ENCODE results near the gene FNDC4. TPM values are rescaled to one million over a fixed set of nuclear protein-coding genes. Genes with fewer than 3 reads are reported as not detected.

Gene FNDC4
- total and polyA plus RNA-seq, 9 donors = 27.3 to 117 (median 53.1) TPM

GRCh38 chr2:27451095-27451494 lies 43.9 kb downstream of the FNDC4 start:
- 49 to 94% (median 81%) methylated on average over 1 of the region's 1 CpG for WGBS, 3 donors
- Histone ChIP-seq H3K27ac (no peak overlapping the region), H3K27me3 (no peaks in the 10 kb centered on the region), H3K9me3 (no peaks in the 10 kb centered on the region), H3K36me3 (no peaks in the 10 kb centered on the region), H3K4me1 (ENCODE audit: insufficient read depth) (no peaks in the 10 kb centered on the region), H3K4me3 (no peak overlapping the region)
- DNase-seq = no peak
- intact Hi-C loops (cut with DNase I) = no loop called here
- TF ChIP-seq CTCF (IDR thresholded peaks at IDR 0.05) = no peak
- no peak for TF ChIP-seq EP300 (IDR thresholded peaks at IDR 0.05)

GRCh38 chr2:27448381-27448780 lies 46.6 kb downstream of the FNDC4 start:
- Histone ChIP-seq H3K36me3 (no peaks in the 10 kb centered on the region), H3K4me1 (ENCODE audit: insufficient read depth) (no peaks in the 10 kb centered on the region), H3K4me3 (no peak overlapping the region), H3K27ac (no peak overlapping the region), H3K9me3 (no peaks in the 10 kb centered on the region), H3K27me3 (no peaks in the 10 kb centered on the region)
- intact Hi-C loops (cut with DNase I) = no loop called here
- TF ChIP-seq POLR2A (IDR thresholded peaks at IDR 0.05) (no peak), CTCF (IDR thresholded peaks at IDR 0.05) (no peak), EP300 (IDR thresholded peaks at IDR 0.05) (no peak)
- 75 to 84% (median 77%) methylated on average over 3 of the region's 3 CpGs for WGBS, 3 donors
- DNase-seq = no peak

- intact Hi-C loops (cut with DNase I) = no loop called here
- WGBS, 3 donors = 84 to 92% (median 88%) methylated on average over 3 of the region's 3 CpGs
- Histone ChIP-seq H3K9me3 (no peaks in the 10 kb centered on the region), H3K27ac (no peak overlapping the region), H3K4me1 (ENCODE audit: insufficient read depth) (peaks cover 2% of the 10 kb centered on the region), H3K36me3 (no peaks in the 10 kb centered on the region), H3K4me3 (no peak overlapping the region), H3K27me3 (no peaks in the 10 kb centered on the region)
- TF ChIP-seq EP300 (IDR thresholded peaks at IDR 0.05) (no peak), CTCF (IDR thresholded peaks at IDR 0.05) (no peak), POLR2A (IDR thresholded peaks at IDR 0.05) (no peak)
- DNase-seq = no peak
Observed at GRCh38 chr2:27446057-27446456, 48.9 kb downstream of the FNDC4 start.

- Histone ChIP-seq H3K27me3 (no peaks in the 10 kb centered on the region), H3K36me3 (no peaks in the 10 kb centered on the region), H3K4me3 (no peak overlapping the region), H3K4me1 (ENCODE audit: insufficient read depth) (peaks cover 2% of the 10 kb centered on the region), H3K9me3 (no peaks in the 10 kb centered on the region), H3K27ac (no peak overlapping the region)
- intact Hi-C loops (cut with DNase I) = no loop called here
- 83 to 88% (median 87%) methylated on average over 8 of the region's 8 CpGs for WGBS, 3 donors
- DNase-seq = no peak
- TF ChIP-seq EP300 (IDR thresholded peaks at IDR 0.05) = no peak
- TF ChIP-seq POLR2A (IDR thresholded peaks at IDR 0.05) = no peak
- no peak for TF ChIP-seq CTCF (IDR thresholded peaks at IDR 0.05)
Observed at GRCh38 chr2:27445615-27446014, 49.4 kb downstream of the FNDC4 start.

GRCh38 chr2:27445155-27445554 lies 49.8 kb downstream of the FNDC4 start:
- H3K27ac ChIP-seq = no peak overlapping the region
- DNase-seq = no peak
- no peak overlapping the region for H3K4me3 ChIP-seq
- intact Hi-C loops (cut with DNase I) = no loop called here
- no peaks in the 10 kb centered on the region for H3K27me3 ChIP-seq
- no peaks in the 10 kb centered on the region for H3K9me3 ChIP-seq
- 87 to 91% (median 89%) methylated on average over 8 of the region's 8 CpGs for WGBS, 3 donors
- H3K36me3 ChIP-seq = no peaks in the 10 kb centered on the region
- no peak for TF ChIP-seq CTCF (IDR thresholded peaks at IDR 0.05)
- TF ChIP-seq POLR2A (IDR thresholded peaks at IDR 0.05) = no peak
- TF ChIP-seq EP300 (IDR thresholded peaks at IDR 0.05) = no peak
- peaks cover 2% of the 10 kb centered on the region for H3K4me1 ChIP-seq (ENCODE audit: insufficient read depth)

All from ovary (tissue), 9 donors.